PFSK-1 (cell line): ENCODE results near the gene CALB2.

ENCODE experiments used
- FOXP2 ChIP-seq: optimal IDR thresholded peaks from 2 replicates; pipeline ENCODE3; 2011; ENCODE audit warnings: borderline replicate concordance, control low read depth, inconsistent platforms; ENCODE audit not compliant: insufficient read depth; ENCODE audit errors: extremely low read length, extremely low read depth
- POLR2AphosphoS5 ChIP-seq: IDR thresholded peaks from 2 replicates; pipeline ENCODE4 v1.6.1; 2012; ENCODE audit warnings: low read depth, mild to moderate bottlenecking, control low read depth, low read length, moderate library complexity
- REST ChIP-seq, 2 experiments: IDR thresholded peaks; 2 replicates each; pipeline versions ENCODE4 v1.6.1 to v1.8.0; 2011 to 2012; ENCODE audit warnings: low read depth in 2 of 2, low read length in 2 of 2, control low read depth in 1 of 2, inconsistent platforms in 1 of 2, mild to moderate bottlenecking in 1 of 2, moderate library complexity in 1 of 2; ENCODE audit not compliant: insufficient read depth in 1 of 2
- SIN3A ChIP-seq: IDR thresholded peaks from 2 replicates; pipeline ENCODE4 v1.6.1; 2012; ENCODE audit warnings: mild to moderate bottlenecking, low read length, moderate library complexity, borderline replicate concordance; ENCODE audit not compliant: insufficient read depth
- TAF1 ChIP-seq: IDR thresholded peaks from 2 replicates; pipeline ENCODE4 v1.6.1; 2012; ENCODE audit warnings: low read length, control low read depth, borderline replicate concordance; ENCODE audit not compliant: insufficient read depth

Gene CALB2

DNA sequence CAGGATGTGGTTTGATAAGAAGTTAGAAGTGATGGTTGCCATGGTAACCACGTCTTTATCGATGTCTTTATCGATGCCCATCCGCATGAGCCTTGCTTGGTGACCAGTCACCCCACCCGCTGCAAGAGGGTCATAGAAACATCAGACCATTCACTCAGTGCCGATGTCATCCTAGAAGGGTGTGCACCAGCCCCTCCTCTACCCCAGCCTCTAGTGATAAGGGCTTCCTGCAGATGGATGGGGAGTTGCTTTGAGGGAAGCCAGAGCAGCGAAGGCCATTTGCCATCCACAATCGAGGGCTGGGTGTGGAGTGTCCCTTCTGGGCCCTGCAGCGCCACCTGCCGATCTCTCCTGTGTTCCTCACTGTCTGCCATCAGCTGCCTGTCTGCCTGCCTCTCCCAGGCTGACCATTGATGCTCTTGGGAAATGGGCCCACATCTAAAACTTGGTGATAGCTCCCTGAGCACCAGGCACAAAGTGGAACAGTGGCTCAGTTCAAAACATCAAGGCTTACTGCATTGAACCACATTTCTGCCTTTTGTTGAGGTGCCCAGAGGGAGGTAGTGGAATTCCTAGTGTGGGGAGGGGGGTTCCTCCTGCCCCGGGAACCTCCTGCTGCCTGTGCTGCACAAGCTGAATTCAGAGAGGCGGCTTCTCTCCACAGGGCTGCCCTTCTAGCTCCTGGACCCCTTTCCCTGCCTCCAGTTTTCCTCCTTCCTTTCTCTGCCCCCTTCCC lies 8.9 kb downstream of the CALB2 start:
- TF ChIP-seq POLR2AphosphoS5 (no peak), SIN3A (no peak), FOXP2 (no peak), TAF1 (no peak)

- no peak for TF ChIP-seq TAF1
- no peak for TF ChIP-seq REST (IDR thresholded peaks at IDR 0.05; ENCODE audit: insufficient read depth in 1 of 2, low read depth in 2 of 2, low read length in 2 of 2)
- no peak for TF ChIP-seq POLR2AphosphoS5
- no peak for TF ChIP-seq FOXP2
- TF ChIP-seq SIN3A, result no peak
Measured at GRCh38 chr16:71368958-71369357, 10.4 kb downstream of the CALB2 start.

DNA sequence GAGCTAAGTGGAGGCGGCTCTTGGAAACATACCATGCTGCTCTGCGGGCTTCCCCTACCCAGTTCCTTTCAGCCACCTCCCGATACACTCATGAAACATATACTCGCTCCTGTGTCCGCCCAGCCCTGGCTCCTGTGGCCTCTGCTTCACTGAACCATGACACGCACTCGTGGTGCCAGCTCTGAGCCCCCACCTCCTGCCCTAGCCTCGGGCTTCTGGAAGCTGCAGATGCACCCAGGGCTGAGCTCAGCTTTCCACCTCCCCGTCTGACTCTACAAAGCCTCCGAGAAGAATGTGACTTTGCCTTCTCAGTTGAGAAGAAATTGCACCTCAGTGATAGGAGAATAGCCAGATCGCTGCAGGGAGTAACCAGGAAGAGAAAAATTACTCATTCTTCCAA lies 11.0 kb downstream of the CALB2 start:
- TF ChIP-seq SIN3A, result no peak
- TF ChIP-seq TAF1, result no peak
- no peak for TF ChIP-seq POLR2AphosphoS5
- TF ChIP-seq REST (IDR thresholded peaks at IDR 0.05; ENCODE audit: insufficient read depth in 1 of 2, low read depth in 2 of 2, low read length in 2 of 2), result no peak
- no peak for TF ChIP-seq FOXP2

GRCh38 chr16:71371237-71371636 lies 12.7 kb downstream of the CALB2 start:
- TF ChIP-seq REST (IDR thresholded peaks at IDR 0.05; ENCODE audit: insufficient read depth in 1 of 2, low read depth in 2 of 2, low read length in 2 of 2), result no peak
- TF ChIP-seq SIN3A, result no peak
- no peak for TF ChIP-seq FOXP2
- no peak for TF ChIP-seq TAF1

DNA sequence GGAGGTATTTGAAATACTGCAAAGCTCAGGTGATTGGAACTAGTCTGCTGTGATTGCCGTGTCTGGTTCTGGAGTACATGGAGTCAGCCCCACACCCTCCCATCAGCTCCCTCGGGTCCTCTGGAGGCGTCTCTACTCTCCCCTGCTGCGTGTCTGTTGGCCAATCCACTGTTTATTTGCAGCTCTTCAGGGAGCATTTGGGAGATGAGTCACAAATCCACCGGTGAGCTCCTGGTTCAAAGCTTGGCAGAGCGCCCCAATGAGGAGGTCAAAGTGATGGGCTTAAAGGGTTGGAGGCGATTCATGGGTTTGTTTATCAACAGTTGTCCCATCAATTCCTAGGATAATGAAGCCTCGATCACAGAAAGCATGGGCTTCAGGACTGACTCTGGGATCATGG lies 14.6 kb downstream of the CALB2 start:
- TF ChIP-seq POLR2AphosphoS5 (no peak), FOXP2 (no peak), SIN3A (no peak), REST (IDR thresholded peaks at IDR 0.05; ENCODE audit: insufficient read depth in 1 of 2, low read depth in 2 of 2, low read length in 2 of 2) (no peak), TAF1 (no peak)
